Stimulated activated naive CD4-positive, alpha-beta T cell (primary cell): ENCODE measurements around the gene BCDIN3D.
"Not testable (repeated sequence)": the region's sequence is repeated elsewhere in the genome, so short reads cannot be mapped to it uniquely, and the experiment has no call there.

Experiments
- DNase-seq, 6 experiments: peaks; one replicate each; lab custom pipeline; 2025; lab: John Stamatoyannopoulos, UW

BCDIN3D gene

DNA sequence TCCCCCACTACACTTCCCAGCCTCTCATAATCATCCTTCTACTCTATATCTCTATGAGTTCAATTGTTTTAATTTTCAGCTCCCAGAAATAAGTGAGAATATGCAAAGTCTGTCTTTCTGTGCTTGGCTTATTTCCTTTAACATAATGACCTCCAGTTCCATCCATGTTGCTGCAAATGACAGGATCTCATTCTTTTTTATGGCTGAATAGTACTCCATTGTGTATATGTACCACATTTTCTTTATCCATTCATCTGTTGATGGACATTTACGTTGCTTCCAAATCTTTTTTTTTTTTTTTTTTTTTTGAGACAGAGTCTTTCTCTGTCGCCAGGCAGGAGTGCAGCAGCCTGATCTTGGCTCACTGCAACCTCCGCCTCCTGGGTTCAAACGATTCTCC lies 13.0 kb upstream of the BCDIN3D start:
- DNase-seq: not testable (repeated sequence)

DNA sequence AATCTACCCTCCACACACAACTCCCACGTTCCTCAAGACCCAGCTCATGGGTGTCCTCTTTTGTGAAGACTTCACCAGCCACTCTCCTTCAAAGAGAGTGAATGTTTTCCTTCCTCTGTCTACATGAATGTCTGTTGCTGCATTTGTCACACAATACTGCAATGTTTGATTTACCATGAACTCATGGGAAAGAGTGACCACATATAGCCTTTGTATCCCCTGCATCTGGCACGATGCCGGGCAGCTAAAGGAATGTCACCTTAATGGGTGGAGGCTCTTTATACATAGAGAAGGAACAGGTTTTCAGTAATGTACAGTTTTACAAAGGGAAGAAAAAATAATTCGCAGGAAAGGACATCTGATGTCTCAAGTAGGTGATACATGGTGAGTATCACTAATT lies 12.1 kb upstream of the BCDIN3D start:
- no peak for DNase-seq

DNA sequence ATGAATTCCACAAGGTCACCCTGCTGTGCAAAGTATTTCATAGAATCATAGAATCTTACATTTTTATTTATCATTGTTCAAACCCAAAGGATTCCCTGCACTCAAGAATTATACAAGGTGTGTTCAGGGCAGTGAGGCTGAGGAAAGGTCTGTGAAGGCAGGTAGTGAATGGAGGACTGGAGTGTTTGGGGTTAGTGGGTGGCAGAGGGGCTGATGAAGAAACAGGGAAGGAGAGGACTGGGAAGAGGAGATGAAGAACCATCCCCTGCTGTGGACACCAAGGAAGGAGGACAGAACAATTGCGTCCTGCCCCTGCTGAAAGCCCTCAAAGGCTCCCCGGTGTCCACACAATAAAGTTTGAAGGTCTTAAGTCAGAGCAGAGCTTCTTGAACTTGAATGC lies 10.8 kb upstream of the BCDIN3D start:
- no peak for DNase-seq

DNA sequence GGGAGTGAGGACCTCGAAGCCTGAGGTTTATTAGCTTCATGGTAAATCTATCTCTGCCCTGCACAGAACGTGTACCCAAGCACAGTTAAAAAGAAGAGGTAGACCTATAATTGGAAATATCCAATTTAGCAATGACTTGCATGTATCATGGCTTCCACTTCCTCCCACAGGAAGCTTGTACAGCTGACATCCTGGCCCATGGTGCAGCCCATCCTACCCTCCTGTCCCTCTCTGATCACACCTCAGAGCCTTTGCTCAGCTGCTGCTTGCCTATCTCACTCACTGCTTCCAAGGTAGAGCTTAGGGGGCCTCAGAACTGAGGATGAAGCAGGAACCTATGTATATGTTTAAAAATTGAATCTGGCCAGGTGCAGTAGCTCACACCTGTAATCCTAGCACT lies 4.3 kb upstream of the BCDIN3D start:
- DNase-seq: no peak

DNA sequence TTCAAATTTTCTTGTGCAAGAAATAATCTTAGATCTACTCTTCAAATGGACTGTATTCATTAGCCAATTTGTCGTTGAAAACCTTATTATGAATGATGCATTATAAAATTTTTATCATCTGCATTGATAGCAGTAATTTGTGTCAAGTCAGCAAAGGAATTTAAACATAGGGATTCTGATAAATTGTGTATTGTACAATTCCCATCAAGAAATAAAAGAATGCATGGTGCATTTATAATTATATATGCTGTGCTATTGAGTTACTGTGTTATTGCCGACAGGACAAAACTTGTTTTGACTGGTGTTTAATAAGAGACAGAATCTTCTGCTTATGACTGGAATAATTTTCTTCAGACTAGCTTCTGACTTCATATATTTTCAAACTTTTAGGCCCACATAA lies 3.1 kb upstream of the BCDIN3D start:
- no peak for DNase-seq

DNA sequence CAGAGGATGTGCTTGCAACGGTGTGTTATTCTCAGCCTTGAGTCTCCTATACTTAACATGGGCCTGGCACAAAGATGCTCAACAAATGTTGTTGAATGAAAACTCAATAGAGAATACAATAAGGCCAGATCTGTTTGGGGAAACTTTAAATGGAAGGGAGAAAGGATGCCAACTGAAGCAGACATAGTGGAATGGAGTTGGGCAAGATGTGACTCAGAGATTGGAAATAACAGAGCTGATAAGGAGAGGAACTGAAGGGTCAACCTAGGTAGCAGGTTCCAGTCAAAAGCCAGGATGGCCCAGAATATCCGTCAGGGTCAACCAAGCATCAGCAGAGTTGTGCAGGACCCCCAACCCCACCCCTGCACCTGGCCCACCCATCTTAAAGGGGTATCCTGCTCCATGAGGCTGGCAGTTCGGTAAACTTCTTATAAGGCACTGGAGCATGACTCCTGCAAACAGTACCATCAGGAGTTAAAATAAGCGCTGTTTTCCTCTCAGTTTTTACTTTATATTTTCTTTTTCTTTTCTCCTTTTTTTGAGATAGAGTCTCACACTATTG lies 1.1 kb upstream of the BCDIN3D start:
- no peak for DNase-seq

DNA sequence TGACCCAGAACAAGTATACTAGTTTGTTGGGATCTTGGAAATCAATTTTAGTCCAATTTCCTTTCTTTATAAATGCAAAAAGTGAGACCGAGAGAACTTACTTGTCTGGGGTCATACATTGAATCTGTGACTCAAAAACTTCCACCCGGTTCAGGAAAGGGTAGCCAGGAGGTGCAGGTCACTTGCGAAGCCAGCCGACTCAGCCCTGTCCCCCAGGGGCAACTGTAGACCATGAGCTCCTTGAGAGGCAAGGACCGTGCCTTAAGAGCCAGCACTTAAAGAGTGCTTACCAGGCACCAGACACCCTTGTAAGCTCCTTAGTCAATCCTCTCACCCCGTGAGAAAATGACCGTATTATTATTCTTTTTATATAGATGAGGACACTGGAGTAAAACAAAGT lies 505 bp upstream of the BCDIN3D start:
- no peak for DNase-seq

DNA sequence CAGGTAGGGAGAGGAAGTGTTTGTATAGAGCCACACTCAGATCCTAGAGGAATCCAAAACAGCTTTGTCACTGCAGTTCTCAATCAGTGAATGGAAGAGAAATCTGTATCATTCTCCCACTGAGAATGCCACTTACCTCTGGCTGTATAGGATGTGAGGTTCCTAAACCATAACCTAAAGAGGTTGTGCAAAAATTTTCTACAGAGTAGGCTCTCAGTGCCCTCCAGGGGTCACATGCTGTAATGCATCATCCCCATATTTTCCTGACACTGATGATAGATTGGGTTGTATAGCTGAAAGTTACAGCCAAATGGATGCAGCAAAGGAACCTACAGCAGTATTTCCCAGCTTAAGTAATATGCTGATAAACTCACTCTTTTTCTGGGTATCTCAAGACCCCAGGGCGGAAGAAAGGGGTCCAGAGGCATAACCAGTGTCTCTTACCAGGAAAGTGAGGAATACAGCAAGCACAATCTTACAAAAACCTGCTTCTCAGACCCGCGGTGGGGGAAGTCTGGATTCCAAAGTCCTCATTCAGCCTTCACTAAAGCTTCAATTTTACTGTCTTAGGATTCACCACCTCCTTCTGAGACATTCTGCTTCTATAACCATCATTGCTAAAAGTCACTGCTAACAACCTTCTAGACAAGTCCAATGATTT lies 3.8 kb downstream of the BCDIN3D start:
- DNase-seq: peak in 5 of 6 experiments; percentile 14 to 62 (median 20)

DNA sequence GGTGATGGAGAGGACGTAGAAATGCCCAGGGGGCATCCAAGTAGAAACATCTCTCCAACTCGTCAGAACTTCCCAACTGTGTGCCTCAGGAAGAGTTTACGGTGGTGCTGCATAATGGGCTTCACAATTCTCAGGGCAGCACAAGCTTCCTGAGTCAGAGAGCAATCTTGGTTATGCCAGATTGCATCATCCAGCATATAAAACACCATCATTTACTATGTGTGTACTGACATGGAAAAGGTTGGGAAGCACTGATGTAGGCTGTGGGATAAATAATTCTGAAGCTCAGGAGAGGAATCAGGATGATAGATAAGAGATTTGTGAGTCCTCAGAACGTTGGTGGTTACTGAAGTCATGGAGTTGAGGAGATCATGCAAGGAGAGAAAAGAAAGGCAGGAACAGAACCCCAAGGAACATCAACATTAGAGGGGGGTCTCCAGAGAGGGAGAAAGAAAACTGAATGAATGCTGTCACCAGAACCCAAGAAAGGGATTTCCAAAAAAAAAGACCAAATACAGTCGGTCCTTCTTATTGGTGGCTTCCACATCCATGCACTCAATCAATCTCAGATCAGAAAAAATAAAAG lies 10.0 kb downstream of the BCDIN3D start:
- DNase-seq: no peak

DNA sequence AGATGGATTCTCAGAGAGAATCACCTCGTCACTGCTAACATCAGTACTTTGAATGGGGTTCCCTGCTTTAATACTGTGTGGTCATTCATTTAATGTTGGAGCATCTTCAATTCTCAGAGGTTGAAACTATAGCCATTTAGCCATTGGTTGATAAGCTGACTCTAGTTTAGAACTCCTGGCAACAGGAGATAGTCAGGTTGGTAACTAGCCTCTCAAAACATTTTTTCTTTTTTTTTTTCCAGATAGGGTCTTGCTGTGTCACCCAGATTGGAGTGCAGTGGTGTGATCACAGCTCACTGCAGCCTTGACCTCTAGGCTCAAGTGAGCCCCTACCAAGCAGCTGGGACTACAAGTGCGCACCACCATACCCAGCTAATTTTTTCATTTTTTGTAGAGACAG lies 11.2 kb downstream of the BCDIN3D start:
- DNase-seq: no peak

DNA sequence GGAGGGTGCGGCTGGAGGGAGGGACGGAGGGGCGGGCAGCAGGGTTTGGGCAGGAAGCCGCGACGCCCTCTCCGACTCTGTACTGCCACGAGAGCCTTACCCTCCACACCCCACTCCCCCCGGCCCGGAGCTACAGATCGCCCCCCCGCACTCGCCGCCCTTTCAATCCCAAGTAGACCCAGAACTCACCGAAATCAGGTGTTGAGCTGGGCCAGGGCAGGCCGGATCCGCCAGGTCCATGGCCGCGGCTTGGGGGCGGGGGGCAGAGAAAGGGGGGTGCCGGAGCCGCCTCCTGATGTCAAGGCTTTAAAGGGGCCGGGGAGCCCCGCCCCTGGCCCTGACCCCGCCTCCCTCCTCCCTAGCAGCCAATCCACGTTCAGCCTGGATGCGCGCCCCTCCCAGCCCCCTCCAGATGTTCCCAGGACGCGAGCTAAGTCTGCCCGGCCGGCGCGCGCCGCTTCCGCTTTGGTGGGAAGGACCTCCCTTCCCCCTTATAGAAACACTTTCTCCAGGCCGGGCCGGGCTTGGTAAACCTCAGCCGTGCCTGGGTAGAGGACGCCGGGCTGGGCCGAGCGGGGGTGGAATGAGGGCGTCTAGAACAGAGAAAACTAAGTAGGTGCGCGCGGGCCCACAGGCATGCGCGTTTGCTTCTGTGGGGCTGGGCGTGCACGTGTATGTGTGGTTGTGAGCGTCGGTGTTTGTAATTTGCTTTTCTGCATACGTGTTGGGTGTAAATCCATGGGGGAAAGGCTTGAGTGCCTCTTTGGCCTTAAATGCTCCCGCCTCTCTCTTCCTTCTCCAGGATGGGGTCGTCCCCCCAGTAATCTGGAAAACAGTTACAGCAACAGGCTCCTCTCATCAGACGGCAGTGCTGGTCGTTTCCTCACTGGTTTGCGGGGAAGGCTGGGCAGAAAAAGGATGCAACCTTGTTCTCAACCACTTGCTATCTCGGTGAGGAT lies 14.5 kb downstream of the BCDIN3D start, which contains the start of gene NCKAP5L:
Gene NCKAP5L, minus strand, starts transcription at position 281 of the 959 bp plus-strand sequence. CDS start 24,369 bp downstream, outside the sequence.
- peak; percentile 88 to 94 (median 93) for DNase-seq

DNA sequence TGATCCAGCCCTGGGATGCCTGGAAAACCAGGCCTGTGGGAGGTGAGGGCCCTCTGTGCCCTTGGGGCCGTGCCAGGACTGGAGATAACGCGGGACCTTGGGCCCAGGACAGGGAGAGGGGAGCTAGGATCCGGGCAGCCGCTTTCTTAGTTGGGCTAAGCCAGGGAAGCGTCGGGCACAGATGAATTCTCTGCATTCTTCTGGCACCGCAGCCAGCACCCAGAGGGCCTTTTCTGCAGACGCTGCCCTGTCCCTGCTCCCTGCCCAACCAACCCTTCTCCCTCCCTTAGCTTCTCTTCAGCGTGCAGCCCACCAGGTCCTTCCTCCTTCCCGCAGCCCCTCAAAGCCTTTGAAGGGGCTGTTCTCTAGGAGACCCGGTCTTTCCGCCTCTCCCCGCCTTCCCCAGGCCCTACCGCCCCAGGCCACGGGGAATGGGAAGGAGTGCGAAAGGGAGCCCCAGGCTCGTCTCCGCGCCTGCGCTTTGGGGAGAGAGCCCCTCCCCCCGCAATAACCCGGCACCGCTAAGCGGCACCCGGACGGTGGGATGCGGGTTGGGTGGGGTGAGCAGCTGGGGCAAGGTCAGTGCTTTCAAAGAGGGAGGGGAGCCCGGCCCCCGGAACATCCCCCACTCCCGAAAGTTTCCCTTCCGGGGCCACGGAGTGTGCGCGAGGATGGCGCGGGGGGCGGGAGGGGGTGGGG lies 15.4 kb downstream of the BCDIN3D start:
- peak in 5 of 6 experiments; percentile 19 to 56 (median 45) for DNase-seq

DNA sequence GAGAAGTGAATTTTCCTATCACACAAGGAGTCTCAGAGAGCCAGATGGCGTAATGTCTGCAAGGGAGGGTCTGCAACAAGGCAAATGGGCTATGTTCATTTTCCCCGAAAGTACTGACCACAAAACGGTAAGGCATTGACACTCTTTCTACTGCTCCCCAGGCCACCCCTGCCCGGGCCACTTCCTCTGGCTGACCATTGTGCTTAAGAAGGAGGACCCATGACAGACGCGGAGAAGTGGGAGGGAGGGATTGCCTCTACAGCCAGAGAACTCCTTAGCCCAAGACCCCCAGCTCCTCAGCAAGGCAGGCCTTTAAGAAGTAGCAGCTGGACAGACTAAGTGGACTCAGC lies 15.9 kb downstream of the BCDIN3D start:
- DNase-seq: no peak

DNA sequence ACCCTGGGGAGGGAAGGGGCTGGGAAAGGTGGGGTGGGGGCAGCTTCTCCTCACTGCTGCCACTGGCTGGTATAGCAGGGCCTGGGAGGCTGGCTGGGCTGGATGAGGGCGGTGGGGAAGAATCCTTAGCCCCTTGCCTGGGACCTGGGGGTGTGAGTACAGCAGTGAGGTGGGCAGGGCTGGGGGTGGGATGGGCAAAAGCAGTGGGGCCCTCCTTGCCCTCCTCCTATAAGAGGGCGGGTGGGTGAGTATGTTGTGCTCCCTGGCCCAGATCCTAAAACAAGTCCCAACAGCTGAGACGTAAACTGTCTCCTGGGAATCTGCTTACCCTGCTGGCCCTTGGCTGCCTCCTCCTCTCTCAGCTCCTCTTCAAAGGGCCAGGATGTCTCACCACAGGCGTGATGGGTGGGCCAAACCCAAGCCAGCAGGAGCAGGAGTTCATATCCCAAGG lies 16.9 kb downstream of the BCDIN3D start:
- DNase-seq: no peak

DNA sequence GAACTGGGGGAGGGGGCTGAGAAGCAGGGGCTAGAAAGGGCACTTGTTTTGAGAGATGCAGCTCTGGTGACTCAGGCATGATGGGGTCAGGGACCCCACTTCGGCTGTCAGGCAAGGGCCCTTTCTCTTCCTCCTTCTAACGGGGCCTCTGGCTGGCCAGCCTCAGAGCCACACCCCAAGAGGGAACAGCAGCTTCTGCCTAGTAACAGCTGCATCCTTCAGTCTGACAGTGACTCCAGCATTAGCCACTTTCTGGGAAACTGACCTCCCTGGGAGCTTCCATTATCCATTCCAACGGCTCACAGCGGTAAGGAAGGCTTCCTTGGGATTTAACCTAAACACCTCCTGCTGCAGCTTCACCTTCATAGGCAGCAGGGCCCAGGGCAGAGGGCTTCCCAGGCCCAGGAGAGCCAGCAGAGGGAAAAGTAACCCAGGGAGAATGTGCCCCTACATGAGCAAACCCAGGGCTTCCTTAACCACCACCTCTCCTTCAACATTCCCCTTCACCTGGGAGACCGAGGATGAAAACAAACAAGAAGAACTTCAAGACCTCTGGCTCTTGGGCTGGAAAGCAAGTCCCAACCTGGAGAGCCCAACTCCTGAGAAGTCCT lies 17.4 kb downstream of the BCDIN3D start:
- DNase-seq: no peak

DNA sequence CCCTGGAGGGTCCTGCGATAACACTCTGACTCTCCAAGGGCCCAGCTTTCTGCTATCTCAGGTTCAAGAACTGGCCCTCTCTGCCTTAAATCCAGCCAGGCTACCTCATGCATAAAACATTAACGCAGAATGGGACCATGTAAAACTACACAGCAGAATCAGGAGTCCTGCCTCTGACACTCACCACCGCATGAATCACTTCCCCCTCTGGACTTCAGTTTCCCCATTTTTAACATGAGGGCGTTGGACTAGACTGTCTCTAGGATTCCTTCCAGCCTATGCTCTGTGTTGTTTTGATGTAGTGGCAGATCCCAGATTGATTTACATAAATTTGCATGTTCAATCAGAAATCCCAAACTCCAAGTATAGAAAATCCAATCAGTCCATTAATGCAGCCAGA lies 18.0 kb downstream of the BCDIN3D start:
- no peak for DNase-seq

DNA sequence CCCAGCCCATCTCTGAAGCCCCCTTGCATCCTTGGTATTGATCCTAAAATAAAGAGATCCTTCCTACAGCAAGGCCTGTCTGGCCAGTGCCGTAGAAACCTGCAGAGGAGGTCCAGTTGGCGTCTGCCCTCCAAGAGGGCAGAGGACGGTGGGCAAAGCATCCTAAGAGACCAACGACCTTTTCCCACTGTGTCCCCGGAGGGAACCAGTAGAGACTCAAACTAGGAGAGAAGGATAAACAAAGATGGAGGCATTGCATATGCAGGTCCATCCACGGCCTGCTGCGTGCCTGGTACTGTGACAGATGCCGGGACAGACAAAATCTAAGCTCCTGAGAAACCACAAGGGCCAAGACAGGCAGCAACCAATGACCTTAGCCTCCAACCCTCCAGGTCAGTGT lies 18.5 kb downstream of the BCDIN3D start:
- DNase-seq: no peak

DNA sequence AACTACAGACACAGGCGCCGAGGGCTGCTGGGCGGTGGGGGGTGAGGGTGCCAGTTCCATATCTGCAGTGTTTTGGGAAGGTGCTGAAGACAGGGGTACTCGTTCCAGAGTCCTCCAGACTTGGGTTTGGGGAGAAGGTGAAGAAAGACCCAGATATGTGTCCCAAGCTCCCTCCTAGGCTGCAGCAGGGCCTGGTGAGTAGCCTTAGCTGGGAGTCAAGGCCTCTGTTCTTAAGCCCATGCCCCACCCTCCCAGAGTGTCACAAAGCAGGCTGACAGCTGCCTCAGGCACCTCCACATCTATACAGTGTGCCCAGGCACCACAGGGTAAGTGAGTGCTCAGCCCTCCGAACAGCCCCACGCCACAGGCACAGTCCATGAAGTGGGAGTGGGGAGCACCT lies 19.0 kb downstream of the BCDIN3D start:
- DNase-seq: no peak

DNA sequence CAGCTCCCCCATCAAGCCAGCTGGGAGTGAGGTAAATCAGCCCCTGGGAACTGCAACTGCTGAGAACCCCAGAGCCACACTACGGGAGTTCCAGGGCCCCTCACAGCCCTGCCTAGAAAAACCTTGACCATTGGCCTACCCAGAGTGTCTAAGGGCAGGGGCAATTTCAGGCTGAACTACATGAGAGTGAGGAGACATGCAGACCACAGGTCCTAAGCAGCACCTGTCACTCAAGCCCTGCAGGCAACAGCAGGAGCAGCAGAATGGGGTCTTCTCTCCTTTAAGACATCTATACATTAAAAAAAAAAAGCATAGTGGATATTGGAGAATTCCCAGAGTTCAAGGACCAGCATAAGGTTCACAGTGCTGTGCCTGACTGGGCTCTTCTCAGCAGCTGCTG lies 19.6 kb downstream of the BCDIN3D start:
- no peak for DNase-seq

DNA sequence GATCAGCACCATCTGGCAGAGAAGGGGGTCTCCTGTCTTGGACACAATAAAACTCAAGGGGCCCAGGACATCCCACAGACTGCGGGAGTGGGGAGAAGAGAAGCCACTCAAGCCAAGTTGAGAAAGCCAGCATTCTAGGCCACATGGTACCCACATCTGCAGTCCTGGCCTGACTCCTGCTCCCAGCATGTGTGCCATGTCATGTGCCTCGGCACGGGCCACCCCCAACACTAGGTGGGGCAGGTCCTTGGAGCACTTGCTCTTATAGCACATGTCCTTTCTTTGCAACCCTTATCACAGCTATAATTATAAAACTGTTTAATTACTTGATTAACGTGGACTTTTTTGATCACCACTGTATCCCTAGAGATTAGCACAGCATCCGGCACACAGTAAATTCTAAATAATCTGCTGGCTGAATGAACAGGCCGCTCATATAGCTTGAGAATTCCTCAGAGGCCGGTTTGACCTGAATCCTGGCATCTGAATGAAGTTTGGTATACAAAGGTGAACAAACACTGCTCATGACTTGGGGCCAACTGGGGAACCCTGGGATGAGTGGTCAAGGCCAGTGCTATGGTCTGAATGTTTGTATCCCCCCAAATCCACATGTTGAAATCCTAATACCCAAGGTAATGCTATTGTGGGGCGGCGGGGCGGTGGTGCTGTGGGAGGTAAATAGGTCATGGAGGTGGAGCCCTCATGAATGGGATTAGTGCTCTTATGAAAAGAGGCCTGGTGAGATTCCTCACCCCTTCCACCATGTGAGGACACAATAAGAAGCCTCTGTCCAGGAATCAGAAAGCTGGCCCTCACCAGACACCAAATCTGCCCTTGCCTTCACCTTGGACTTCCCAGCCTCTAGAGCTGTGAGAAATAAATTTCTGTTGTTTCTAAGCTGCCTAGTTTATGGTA lies 21.3 kb downstream of the BCDIN3D start:
- no peak for DNase-seq
